HPDE6-E6E7 (cell line): ENCODE data around the gene UBXN6.
A peak's percentile ranks its signal among the peaks of the same experiment; 100 is the strongest.

Source experiments
- DNase-seq: peaks from one replicate; pipeline ENCODE4 v3.0.0; 2011; ENCODE audit warnings: missing footprints; ENCODE audit errors: extremely low spot score

The UBXN6 gene

DNA sequence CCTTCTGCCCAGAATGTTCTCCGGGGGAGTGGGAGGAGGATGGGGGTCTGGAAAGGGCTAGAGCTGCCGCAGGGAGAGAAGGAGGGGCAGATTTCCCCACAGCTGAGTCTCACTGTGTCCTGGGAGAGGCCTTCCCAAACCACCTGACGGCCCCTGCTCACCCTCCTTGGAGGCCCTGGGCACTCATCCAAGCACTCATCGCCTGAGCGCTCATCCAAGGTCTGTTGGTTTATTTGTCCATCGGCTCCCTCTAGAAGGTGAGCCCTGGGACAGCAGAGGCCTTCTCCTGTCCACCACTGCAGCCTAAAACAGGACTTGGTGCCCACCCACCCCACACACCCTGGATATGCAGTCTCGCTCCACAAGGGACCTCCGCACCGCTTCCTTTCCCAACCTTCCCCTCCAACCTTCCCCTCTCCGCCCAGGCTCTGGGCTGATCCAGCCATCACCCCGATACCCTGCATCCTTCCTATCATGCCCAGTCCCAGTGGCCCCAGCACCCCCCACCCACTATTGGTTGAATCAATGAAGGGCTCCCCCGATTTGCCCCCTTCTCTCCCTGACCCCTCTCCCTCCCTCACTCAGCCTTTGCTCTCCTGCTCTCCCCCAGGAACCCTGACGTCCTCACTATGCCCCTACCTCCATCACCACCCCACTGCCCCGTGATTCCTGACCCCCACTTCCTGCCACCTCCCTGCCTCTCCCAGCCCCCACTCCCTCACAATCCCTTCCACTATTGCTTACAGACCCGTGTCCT, 1.7 kb downstream of the UBXN6 start:
- peak; percentile 38 for DNase-seq

DNA sequence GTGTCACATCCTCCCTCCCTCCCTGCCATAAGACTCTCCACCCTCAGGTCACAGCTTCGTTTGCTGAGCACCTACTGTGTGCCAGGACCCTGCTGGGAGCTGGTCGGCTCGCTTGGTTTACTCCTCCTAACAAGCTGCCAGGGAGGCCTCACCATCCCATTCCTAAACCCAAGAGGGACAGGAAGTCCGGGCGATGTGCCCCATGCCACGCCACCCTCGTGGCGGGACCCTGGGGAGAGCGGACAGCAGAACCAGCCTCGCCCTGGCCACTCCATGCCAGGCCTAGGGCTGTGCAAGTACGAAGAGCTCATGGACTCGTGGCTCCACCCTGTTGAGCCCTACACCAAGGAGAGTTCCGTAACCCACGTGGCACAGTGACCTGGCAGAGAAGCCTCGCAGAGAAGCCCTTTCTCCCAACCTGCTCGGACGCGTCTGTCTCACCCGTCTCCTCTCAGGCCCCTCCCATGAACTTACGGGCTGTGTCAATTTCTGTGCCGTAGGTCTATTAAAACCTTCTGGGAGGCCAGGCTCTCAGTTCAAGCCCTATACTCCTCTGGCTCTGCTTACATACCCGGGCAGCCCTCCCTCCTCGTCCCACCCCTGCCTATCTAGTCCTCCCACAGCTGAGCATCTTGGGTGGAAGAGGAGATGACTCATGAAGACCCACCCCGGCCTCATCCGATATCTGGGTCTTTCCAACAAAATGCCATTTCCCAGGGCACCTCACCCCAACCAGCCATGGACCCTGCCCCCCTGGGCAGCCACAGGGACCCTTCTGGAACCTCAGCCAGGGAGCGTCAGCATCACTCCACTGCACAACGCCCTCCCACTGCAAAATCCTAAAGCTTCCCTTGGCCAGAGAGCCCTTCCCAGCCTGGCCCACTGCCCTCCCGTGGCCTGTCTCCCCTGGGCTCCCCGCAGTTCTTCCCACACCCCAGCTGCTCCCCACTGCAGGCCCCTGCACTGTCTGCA, 2.6 kb downstream of the UBXN6 start:
- DNase-seq, result peak; percentile 71

DNA sequence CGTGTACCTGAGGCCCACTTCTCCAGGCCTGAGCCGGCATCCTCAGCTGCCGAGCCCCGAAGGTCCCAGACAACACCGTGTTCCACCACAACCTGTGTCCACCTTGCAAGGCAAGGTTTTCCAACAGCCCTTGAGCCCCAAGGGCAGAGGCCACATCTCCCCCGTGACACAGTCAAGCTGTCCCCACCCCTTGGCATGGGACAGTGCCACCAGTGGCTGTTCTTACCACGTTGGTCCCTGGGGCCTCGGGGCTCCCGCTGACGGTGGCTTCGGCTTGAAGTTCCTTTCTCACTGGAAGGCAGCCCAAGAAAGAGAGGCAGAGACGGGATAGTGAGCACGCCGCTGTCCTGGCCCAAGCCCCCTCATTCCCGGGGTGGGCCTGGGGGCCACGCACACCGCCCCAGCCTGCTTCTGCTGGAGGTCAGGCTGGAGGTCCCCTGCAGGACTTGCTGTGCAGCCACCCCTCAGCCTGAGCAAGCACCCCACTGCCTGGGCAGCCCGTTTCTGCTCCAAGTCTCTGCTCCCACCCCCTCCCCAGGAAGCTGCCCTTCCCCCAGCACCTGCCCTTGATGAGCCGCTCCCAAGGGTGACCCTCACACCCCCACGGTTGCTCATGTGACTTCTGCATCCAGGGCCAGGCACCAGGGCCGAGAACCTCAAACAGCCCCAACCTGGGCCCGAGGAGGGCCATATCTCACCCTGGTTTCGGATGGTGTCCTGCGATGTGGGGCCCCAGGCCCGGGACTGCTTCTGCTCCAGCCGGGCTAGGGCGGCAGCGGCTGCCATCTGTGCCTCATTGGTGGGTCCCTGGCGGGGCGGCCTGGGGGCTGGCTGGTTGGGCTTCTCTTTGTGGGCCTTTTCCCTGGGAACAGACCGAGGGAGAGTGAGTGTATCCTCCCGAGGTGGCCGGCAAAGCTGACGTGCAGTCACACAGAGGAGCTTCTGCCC, 4.1 kb downstream of the UBXN6 start:
- DNase-seq, result no peak

DNA sequence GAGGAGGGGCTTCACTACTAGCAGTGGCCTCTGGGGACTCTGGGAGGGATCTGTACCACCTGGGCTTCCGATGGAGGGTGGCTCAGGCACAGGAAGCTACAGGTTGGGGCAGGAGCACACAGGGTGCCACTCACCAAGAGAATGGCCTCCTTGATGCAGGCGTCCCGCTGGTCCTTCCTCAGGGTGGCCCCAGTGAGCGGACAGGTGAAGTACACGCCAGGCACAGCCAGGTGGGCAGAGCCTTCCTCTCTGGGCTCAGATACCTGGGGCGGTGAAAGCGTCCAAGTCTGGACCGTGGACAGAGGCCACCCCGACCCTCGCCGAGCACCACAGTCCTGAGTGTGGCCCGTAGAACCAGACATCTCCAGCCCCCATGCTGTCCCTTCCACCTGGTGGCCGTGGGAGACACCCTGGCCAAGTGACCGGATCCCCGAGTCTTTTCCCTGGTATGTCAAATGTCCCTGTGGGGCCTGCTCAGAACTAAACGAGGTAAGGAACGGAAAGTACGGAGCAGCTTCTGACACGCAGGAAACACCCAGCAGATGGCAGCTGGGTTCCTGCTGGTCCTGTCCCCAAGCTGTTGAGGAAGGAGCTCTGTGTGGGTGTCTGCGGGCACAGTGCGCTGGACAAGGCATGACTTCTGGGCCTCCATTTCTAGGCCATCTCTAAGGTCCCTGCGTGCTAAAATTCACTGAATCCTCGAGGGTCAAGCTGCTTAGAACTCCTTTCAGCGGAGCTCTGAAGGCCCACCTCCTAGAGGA, 5.2 kb downstream of the UBXN6 start:
- DNase-seq, result no peak

DNA sequence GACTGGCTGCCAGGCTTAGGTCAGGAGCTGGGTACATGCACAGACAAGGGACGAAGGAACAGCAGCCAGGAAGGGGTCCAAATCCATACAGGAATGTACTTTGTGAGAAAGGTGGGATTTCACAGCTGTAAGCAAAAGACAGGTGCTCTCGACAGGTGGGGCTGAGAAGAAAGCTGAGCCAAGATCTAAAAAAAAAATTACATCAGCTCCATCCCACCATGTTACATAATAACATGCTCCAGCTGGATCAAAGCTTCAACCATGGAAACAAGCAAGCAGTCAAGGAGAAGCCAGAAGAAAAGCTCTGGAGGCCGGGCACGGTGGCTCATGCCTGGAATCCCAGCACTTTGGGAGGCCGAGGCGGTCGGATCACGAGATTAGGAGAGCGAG, 8.0 kb downstream of the UBXN6 start:
- no peak for DNase-seq

DNA sequence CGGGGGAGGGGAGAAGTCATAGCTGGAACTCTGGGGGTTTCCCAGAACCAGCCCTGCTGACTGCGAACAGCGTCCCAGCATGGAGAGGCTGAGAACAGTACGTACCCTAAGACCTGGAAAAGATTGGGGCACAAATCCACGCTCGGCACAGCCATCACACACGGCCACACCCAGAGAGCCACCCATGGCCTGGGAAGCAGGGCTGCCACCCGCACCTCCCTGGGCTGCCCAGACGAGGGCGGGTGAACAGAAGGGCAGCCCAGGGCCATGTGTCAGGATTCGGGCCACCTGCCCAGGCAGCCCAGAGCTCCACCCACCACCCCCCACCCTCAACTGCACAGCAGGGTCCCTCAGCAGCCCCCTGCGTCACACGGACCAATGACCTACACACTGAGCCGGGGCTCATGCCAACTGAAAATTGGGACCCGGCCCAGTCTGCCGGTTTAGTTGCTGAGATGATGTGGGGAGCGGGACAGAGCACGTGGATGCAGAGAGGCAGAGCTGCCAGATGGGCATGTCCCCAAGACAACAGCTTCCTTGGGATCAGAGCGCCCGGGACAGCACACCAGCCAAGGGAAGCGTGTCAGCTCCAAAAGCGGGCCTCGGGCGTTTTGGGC, 8.5 kb downstream of the UBXN6 start:
- DNase-seq, result no peak

DNA sequence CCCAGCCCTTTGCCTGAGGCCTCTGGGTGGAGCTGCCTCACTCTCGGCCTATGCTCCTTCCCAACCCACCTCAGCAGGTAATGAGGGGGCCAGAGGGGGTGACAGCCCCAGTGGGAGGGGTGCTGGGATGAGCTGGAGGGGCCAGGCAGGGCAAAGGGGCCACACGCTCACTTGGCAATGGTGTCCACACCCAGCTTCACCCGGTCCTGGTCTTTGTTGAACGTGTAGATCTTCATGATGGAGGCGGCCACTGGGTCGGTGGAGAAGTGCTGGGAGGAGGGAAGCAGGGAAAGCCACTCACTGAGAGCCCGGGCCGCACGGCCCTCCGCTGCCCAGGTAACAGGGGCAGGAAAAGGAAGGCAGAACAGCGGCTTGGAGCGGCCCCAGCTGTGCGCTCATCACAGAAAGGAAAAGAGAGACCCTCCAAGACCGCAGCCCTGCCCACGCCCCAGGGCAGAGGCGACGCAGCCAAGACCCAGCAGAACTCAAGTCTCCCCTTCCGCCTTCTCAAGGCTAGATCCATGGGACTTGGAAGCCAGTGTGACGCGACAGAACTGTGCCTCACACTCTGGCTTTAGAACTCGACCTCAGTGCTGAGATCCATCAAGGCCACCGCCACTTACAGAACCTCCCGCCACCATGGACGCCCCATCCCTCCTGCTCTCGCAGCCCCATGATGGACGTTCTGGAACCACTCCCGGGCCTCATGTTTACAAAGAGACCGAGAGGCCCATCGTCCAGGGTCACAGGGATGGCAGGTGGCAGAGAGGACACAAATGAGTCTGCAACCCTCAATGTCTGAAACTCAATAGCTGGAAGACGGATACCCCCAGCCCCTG, 9.2 kb downstream of the UBXN6 start:
- no peak for DNase-seq

DNA sequence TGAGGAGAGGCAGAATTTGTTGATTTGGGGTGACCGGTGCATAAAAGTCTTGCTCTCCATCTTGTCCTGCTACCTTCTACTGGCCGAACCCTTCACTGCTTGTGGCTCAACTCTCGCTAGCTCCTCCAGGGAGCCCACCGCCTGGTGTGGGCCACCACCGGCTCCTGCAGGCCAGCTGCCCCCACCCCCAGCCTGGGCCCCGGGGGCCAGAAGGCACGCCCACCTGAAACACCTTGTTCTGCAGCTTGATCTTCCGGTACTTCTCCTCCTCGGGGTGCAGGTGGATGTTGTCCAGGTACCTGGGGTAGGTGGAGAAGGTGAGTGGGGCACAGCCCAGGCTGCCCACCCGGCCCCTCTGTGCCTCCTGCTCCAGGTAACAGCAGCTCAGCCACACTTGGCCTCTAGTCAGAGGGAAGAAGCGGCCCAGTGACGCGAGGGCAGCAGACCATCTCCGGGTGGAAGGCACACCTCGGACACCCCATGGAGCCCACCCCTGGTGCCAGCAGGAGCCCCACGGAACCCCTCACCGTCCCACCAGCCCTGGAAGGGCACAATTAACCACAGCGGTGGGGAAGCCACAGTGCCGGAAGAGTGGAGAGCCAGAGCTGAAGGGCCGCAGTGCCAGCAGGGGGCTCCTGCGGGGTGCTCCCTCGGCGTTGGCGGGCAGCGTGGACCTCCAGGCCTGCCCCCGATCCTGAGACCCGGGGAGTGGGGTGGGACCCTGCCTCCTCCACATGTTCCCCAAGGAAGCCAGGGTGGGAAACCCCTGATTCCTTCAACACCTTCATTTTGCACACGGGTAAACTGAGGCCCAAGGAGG, 10.1 kb downstream of the UBXN6 start:
- DNase-seq, result no peak

DNA sequence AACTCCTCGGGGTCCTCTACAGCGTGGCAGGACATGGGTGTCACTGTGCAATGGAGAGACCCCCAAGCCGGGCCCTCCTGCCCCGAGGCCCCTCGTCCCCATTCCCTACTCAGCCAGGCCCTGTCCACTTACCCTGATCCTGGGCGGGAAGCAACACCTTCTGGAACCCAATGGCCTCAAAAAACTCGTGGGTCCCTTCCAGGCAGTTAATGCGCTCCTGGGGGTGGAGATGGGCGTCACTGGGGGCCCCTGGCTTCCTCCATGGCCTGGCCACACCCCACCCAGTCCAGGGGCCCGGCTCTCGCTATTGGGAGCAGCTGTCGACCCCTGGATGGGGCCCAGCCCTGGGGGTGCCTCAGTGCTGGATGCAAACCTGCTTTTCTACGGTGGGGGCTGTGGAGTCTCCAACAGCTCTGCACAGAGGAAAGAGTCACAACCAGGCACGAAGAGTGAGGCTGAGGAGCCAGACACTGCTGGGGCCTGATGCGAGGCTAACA, 10.8 kb downstream of the UBXN6 start:
- DNase-seq, result no peak

DNA sequence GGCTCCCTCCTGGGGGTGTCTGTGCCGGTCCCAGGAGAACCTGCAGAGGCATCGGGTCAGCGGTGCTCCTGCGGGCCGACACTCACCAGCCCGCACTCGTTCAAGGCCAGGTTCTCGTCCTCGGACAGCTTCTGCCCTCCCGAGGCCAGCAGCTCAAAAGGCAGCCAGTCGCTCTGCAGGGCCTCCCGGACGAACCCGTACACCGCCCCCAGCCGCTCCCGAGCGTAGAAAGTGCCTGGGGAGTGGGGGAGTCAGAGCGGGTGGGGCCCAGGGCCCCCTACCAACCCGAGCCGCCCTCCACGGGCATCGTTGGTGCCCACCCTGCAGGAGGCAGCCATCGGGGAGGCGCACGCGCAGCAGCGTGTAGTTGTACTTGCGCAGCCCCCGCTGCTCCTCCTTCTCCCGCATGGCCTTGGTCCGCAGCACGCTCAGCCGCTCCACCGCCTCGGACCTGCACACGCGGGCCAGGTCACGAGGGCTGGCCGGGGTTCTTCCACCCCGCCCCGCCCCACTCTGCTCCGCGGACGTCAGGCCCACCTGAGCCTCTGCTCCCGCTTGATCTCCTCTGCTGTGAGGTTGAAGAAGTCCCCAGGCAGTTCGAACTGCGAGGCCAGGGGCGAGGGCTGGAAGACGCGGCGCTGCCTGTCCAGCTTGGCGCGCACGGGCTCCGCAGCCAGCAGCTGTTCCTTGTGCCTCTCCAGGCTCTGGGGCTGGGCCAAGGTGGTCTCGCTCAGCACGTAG, 11.5 kb downstream of the UBXN6 start:
- no peak for DNase-seq

DNA sequence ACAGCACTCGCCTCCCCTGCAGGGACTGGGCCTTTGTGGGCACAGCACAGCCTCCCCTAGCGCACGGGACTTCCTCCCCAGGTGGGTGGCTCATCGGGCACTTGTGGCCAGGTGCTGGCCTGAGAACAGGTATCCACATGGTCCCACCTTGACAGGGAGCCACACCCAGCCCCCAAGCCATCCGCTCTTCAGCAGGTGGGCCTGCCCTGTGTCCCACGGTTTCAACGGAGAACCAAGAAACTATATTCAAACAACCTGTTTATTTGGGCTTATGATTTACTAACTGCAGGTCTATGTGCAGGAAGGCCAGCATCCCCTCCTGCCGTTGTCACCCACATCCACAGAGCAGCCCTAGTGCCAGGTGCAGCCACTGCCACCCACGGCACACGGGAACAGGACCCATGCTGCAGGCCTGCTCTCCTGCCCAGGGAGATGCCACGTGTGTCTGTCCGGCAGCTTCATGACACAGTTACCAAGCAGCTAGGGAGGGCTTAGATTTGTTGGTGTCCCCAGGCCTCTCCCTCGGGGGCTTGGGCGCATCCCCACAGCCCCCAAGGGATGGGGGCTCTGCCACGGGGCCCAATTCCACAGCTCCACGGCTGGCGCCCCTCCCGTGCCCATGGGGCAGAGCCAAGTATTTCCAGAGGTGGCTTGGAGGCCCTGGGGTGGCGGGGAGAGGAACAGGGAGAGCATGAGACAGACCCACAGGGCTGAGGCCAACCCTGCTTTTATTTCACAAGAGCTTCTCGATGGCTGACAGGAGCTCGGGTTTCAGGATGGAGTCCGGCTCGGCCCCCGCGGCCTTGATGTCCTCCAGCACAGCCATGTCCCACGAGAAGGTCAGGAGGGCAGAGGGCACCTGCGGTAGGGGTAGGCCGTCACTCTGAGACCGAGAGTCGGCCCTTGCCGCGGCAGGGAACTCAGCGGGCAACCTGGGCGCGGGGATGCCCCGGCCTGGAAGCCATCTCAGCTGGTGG, 12.5 kb downstream of the UBXN6 start:
- no peak for DNase-seq

DNA sequence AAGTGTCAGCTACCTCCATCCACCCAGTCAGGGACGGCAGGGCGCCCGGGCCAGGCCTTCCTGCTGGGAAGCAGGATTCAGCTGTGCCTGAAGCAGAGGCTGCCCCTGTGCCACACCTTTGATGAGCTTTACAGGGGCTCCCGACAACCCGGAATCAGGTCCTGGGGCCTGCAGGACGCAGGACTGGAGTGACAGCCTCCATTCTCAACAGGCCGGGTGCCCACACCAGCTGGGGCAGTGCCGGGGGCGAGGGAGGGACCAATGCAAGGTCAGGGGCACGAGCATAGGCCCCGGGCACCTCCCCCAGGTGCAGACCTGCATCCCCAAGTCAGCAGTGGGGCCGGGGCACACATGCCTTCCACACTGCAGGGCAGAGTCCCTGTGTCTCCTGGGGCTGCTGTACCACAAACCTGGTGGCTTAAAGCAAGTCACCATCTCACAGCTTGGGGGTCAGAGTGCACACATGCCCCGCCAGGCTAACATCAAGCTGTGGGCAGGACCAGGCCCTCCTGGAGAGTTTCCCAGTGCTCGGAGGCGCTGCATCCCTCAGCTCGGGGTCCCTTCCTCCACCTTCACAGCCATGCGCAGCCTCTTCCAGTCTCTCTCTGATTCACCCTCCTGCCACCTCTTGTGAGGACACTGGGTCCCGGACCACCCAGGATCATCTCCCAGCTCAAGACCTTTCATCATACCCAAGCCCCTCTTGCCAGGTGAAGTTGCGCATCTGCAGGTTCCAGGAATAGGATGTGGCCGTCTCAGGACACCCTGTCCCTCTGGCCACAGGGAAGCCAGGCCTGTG, 13.4 kb downstream of the UBXN6 start:
- no peak for DNase-seq

DNA sequence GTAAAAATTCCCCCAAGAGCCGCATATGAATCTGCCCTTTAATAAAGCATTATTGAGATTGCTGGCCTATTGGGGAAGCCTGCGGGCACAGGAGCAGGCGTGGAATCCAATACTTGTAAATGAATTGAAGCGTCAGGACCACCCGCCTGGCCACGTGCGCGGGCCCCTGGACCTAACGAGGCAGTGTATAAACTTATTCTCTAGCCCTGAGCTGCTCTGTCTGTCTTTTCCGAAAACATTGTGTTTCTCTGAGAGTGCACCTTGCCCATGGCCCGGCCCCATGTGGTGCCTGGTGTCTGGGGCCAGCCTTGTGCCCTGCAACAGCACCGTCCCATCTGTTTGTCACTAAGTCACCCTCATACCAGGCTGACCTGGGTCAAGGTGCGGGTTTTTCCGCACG, 14.4 kb downstream of the UBXN6 start:
- no peak for DNase-seq

DNA sequence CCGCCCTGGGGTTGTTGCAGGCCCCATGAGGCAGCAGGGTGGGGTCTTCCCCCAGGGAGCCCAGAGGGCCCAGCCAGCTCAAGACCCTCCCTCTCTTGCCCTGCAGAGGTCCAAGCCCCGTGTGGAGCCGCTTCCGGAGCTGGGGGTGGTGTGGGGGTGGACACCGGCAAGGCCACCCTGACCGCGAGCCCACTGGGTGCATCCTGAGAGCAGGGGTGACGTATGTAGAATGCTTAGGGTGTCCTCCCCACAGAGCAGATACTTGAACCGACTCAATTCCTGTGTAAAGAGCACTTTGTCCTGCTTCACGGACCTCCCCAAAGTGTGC, 14.8 kb downstream of the UBXN6 start:
- DNase-seq, result no peak

DNA sequence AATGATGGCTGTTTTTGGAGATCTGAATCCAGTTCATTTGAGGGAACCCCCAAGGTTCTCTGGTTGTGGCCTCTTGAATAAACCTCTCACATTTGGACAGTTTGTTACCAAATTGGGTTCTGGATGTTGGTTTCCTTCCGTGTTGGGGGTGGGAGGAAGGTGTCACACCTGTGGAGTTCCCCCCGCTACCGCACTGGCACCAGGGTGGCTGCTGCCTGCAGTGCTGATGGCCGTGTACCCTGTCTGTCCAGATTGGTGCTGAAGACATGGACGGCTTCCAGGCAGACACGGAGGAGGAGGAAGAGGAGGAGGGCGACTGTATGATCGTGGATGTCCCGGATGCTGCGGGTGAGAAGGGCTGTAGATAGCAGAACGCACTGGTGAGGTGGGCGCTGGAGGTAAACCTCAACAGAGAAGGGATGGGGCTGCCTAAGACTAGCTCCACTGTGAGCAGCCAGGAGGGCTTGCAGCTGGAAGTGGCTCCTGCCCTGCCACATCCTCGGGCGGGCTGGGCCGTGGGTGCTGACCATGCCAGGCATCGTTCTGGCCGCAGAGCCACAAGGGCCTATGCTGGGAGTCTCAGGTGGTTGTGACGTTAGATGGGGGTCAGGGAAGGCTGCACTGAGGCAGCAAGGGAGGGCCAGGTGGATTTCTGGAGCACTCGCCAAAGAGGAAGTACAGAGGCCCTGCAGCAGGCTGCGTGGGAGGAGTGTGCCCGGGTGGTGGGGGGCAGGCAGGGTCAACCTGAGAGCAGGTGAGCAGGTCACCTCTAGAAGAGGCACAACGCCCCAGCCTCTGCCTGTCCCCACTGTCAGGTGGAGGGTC, 15.4 kb downstream of the UBXN6 start:
- DNase-seq, result no peak
